KOPT-K1 (cell line): ENCODE results near the gene E2F1.

Experiments used
- H3K27ac ChIP-seq: fragments of 200-600 bp; sonication (generic); 2 replicates; pipeline ENCODE4 v1.5.1; 2016; ENCODE audit warnings: antibody characterized with exemption, mild to moderate bottlenecking, low read depth, low read length; ENCODE audit not compliant: poor library complexity, severe bottlenecking
- H3K36me3 ChIP-seq: fragments of 200-600 bp; sonication (generic); 2 replicates; pipeline ENCODE4 v1.5.1; 2017; ENCODE audit warnings: antibody characterized with exemption, mild to moderate bottlenecking, low read length, moderate library complexity; ENCODE audit not compliant: insufficient read depth
- H3K9me3 ChIP-seq: fragments of 200-600 bp; sonication (generic); 2 replicates; pipeline ENCODE4 v1.5.1; 2017; ENCODE audit warnings: antibody characterized with exemption, low read length, mild to moderate bottlenecking; ENCODE audit not compliant: insufficient read depth, poor library complexity, severe bottlenecking

E2F1 gene, protein sequence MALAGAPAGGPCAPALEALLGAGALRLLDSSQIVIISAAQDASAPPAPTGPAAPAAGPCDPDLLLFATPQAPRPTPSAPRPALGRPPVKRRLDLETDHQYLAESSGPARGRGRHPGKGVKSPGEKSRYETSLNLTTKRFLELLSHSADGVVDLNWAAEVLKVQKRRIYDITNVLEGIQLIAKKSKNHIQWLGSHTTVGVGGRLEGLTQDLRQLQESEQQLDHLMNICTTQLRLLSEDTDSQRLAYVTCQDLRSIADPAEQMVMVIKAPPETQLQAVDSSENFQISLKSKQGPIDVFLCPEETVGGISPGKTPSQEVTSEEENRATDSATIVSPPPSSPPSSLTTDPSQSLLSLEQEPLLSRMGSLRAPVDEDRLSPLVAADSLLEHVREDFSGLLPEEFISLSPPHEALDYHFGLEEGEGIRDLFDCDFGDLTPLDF

DNA sequence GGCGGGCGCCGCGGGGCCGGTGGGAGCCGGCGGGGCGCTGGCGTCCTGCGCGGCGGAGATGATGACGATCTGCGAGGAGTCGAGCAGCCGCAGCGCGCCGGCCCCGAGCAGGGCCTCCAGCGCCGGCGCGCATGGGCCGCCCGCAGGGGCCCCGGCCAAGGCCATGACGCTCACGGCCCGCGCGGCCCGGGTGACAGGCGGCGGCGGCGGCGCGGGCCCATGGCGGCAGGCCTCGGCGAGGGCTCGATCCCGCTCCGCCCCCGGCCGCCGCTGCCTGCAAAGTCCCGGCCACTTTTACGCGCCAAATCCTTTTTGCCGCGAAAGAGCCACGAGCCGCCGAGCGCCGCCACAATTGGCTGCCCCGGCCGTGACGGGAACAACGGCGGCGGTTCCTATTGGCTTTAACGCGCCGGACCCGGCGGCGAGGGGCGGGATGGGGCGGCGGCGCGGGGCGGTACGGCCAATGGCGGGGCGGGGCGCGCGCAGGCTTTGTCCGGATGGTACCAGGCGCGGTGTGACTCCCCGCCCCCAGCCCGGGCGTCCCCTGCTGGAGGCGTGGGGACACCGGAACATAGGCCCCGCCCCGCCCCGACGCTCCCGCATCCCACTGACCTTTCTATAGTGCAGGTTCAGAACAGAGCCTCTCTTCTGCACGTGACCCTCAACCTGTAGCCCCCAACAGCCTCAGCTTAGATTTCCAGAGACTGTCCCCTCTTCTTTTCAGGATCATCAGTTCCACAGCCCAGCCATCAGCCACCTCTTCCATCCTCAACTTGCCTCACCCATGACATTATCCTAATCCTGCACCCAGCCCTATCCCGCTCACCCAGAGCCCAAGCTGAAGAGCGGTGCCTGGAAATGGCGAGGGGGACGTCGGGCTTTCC is at the start of gene E2F1:
E2F1 (minus strand) TSS at position 286 of the 884 bp plus-strand sequence; CDS start at position 165, 121 bp downstream.
- H3K36me3 ChIP-seq = peaks cover 31% of the 10 kb centered on the region
- peak within 1 kb of the TSS; percentile 88 for H3K27ac ChIP-seq
- no peaks in the 10 kb centered on the region for H3K9me3 ChIP-seq

DNA sequence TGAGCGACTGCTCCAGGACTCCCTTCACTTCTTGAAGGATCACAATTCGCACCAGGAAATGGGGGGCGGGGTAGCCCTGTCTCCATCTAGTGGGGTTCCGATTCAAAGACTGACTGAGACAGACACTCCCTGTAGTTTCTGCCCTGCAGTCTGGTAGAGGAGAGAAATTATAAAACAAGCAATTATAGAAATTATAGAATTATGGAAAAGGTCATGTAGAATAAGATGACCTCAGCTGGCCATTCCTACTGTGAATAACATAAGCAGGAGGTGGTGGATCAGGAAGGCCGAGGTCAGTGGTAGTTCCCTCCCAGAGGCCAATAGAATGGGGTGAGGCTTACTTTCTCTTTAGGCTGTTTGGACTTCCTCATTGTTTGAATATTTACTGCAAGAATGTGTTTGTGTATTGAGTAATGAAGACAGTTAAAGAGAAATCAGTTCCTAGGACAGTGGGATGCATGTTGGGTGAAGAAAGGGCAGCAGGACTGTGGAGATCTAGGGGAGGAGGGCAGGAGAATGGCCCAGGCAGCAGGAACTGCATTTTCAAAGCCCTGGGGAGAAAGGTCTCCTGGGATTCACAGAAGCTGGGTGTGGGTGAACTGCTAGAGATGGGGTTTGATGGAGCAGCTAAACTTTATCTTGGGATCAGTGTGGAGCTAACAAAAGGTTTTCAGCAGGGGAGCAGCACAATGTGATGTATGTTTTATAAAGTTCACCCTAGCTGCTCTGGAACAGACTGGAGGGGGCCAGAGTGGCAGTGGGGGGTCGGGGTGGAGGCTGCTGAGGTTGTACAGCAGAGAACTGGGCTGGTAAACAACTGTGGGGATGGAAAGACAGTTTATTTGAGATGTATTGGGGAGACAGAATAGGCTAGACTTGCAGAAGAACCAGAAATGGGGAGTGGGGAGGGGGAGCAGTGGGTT is 47.7 kb upstream of the E2F1 start:
- H3K36me3 ChIP-seq = no peaks in the 10 kb centered on the region
- H3K9me3 ChIP-seq = peaks cover 26% of the 10 kb centered on the region
- no peak overlapping the region for H3K27ac ChIP-seq

DNA sequence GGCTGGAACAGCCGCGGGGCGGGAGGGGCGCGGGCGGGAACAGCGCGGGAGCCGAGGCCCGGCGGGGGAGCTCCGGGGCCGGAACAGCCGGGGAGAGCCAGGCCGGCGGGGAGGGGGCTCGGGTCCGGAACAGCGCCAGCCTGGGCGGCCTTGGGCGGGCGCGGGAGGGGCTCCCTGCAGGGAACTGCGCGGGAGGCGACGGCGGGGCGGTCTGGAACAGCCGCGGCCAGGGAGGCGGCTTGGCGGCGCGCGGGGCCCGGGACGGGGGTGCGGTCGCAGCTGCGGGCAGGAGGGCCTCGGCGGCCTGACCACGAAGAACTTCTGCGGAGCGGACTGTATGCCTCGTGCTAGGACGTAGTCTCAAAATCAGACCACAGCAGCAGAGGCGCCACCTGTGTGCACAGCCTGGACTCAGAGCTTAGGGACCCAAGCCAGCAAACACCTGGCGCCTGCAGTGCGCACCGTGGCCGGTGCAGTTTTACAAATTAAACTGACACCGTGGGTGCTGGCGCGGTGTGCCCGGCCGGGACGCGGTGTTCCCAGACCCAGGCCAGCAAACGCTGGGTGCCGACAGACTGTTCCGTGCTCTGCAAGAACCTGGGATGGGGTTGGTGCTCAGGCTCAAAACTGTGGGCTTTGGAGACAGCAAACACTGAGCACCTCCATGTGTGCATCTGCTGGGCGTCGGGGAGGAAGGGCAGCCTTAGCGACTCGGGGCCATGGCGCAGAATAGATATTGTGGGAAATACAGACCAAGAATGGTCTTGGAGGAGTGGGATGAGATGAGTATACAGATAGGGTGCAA is 46.2 kb upstream of the E2F1 start:
- Histone ChIP-seq H3K27ac (peak overlapping the region; percentile 79), H3K36me3 (no peaks in the 10 kb centered on the region), H3K9me3 (peaks cover 19% of the 10 kb centered on the region)

DNA sequence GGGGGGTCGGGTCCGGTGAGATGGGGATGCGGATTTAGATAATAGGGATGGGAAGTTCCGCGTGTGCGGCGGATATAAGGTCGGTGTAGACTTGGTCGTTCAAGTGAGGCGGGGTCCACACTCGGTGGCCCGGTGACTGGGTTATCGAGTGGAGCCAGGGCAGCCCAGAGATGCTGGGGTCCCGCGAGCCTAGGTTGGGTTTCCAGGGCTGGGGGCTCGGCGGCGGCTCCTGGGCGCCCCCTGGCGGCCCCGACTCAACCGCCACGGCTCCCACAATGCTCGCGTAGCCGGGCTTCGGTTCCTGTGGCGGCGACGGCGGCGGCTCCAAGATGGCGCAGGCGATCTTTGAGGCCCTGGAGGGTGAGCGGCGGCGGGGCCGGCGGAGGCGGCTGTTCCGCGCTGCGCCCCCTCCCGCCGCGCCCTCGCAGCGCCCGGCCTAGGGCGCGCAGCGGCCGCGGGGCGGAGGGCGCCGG is 45.5 kb upstream of the E2F1 start, which contains the start of gene ZNF341:
ZNF341 (plus strand) TSS at position 304 of the 473 bp plus-strand sequence; CDS start at position 330, 26 bp downstream.
- Histone ChIP-seq H3K9me3 (peaks cover 13% of the 10 kb centered on the region), H3K36me3 (no peaks in the 10 kb centered on the region), H3K27ac (peak within 1 kb of the TSS; percentile 79)

DNA sequence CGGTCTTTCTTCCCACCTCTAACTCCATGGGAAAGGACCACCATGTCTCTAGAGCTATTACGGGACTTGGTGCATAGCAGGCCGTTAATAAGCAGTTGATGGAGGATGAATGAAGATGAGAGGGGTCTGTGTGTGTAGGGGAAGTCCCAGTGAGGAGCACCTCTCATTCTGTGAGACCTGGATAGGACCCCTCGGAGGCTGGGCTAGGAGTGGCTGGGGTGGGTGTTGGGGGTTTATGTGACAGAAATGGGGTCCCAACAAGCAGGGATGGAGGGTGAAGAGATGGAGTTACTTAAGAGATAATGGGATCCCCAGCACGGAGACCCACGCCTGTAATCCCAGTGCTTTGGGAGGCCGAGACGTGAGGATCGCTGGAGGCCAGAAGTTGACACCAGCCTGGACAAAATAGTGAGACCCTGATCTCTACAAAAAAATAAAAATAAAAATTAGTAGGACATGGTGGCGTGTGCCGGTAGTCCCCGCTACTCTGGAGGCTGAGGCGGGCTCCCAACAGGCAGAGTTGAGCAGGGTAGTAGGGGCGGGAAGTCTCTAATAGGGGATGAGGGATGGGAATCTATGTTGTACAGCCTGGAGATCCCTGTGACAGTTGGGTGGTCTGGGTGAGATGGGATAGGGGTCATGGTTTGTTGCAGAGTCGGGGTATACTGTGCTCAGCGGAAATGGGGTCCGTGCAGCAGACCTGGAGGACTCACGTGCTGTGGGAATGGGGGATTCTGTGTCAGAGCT is 44.9 kb upstream of the E2F1 start:
- H3K27ac ChIP-seq = peak overlapping the region; percentile 79
- H3K9me3 ChIP-seq = peaks cover 7% of the 10 kb centered on the region
- no peaks in the 10 kb centered on the region for H3K36me3 ChIP-seq

DNA sequence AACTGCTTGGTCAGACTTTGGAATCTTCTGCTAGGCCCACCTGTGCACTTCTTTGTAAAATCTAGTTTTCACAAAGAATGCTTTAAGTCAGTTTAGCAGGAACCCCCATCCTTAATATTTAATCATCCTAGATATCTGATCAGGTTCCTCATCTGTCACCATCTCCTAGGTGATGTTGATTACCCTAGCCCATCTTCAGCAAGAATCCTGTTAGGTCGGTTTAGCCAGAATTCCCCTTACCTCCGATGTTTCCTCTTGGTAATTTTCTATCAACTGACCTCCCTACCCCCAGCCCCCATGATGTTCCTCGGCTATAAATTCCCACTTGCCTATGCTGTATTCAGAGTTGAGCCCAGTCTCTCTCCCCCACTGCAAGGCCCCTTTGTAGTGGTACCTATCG is 42.9 kb upstream of the E2F1 start:
- no peaks in the 10 kb centered on the region for H3K36me3 ChIP-seq
- H3K27ac ChIP-seq = no peak overlapping the region
- H3K9me3 ChIP-seq = no peaks in the 10 kb centered on the region

DNA sequence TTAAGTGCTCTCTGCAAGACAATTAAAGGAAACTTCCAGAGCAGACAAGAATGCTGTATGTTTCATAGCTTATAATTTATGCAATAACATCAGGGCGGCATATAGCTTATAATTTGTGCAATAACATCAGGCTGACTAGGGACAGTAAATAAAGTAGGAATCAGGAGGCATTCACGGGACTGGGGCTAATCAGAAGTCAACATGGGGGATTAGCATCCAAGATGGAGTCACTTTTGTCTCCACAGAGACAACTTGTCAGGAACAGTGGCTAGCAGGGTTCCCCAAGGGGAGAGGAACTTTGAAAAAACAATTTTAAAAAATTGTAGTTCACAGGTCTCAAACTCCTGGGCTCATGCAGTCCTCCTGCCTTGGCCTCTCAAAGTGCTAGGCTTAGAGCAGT is 42.3 kb upstream of the E2F1 start:
- no peak overlapping the region for H3K27ac ChIP-seq

DNA sequence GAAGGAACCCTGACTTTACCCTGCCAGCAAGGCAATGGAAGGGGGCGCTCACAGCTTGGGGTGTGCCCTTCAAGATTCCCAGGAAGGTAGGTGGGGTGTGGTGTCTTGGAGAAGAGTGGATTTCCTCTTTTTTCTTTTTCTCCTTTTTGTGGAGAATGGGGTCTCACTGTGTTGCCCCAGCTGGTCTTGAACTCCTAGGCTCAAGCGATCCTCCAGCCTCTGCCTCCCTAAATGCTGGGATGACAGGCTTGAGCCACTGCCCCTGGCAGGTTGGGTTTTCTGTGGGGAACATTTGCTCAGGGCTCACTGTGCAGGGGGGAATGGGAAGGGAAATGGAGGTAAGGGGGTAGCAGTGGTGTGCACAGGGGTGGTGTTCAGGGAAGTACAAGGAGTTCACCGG is 41.6 kb upstream of the E2F1 start:
- Histone ChIP-seq H3K36me3 (no peaks in the 10 kb centered on the region), H3K9me3 (no peaks in the 10 kb centered on the region), H3K27ac (no peak overlapping the region)

More for the DNA sequence above, 42.3 kb upstream of the E2F1 start:
- Histone ChIP-seq H3K9me3 (no peaks in the 10 kb centered on the region), H3K36me3 (no peaks in the 10 kb centered on the region)

DNA sequence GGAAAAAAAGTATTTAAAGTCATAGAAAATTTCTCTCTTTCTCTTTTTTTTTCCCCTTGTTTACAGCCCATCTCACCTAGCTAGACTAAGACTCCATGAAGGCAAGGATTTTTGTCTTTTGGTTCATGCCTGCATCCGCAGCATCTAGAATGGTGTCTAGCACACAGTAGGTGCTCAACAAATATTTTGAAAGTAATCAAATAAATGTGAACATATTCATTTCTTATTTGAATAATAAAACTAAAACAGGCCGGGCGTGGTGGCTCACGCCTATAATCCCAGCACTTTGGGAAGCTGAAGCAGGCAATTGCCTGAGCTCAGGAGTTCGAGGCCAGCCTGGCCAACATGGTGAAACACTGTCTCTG is 40.9 kb upstream of the E2F1 start:
- H3K9me3 ChIP-seq = no peaks in the 10 kb centered on the region
- H3K36me3 ChIP-seq = no peaks in the 10 kb centered on the region
- no peak overlapping the region for H3K27ac ChIP-seq

DNA sequence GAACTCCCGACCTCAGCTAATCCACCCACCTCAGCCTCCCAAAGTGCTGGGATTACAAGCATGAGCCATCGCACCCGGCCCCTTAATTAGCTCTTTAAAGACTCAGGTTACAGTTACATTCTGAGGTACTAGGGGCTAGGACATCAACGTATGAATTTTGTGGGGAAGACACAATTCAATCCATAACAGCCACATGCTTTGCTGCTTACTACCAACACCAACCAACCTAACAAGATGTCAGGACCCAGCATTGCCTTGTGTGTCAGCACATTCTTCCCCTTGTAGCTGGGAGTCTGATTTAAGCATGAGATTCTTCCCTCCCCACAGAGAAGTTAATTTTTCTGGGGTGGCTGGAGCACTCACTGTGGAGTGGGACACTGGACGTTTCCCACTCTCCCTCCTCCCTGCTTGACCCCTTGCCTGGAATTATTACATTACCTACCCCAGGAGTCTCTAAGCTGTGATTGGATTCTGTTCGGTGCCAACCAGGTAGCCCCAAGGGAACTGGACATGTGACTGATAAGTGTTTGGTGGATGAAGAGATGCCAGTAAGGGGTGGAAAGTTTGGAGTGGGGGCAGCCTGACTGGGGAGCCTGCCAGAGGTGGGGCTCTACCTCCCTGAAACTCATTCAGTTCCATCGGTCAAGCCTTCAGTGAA is 39.6 kb upstream of the E2F1 start:
- Histone ChIP-seq H3K27ac (no peak overlapping the region), H3K36me3 (no peaks in the 10 kb centered on the region), H3K9me3 (no peaks in the 10 kb centered on the region)

DNA sequence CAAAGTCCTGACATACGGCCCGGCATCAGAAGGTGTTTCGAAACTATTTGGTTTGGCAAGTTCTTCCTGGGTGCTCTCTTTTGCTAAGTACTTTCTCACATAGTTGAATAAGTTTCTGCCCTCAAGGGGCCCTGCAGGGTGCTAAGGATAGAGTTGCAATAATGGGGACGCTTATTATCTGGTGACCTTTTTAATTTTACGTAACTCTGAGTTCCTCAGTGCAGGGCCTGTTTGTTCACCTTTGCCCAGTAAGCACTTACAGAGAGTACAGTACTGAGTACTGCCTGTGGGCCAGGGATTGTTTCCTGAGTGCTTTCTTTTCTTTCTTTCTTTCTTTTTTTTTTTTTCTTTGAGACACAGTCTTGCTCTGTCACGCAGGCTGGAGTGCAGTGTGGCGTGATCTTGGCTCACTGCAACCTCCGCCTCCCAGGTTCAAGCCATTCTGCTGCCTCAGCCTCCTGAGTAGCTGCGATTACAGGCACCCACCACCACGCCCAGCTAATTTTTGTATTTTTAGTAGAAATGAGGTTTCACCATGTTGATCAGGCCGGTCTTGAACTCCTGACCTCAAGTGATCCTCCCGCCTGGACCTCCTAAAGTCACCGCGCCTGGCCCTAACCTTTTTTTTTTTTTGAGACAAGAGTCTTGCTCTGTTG is 38.4 kb upstream of the E2F1 start:
- H3K9me3 ChIP-seq = no peaks in the 10 kb centered on the region
- H3K27ac ChIP-seq = no peak overlapping the region
- H3K36me3 ChIP-seq = no peaks in the 10 kb centered on the region

DNA sequence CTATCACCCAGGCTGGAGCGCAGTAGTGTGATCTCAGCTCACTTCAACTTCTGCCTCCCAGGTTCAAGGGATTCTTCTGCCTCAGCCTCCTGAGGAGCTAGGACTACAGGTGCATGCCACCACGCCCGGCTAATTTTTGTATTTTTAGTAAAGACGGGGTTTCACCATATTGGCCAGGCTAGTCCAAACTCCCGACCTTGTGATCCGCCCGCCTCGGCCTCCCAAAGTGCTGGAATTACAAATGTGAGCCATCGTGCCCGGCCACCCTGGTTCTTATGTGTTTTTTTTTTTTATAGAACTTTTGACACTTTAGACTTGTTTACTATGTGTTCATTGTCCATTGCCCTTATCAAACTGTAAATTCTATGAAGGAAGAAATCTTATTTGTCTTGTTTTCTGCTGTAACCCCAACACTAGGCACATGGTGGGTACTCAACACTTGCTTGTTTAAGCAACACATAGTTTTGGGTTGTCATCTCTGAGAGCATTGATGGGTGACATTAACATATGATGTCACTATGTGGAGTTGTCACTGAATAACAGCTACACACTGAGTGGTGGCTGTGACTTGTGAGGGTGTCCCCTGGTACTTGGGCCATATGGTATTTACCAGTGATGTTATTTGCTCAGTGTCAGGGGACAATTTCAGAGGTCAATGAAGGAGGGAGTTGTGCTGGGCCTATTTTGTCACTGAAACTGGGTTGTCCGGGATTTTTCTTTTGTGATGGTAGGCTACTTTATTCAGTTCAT is 35.4 kb upstream of the E2F1 start:
- H3K9me3 ChIP-seq = no peaks in the 10 kb centered on the region
- no peak overlapping the region for H3K27ac ChIP-seq
- no peaks in the 10 kb centered on the region; the same call in 1 of the 2 replicates for H3K36me3 ChIP-seq
